ENCODE data around the gene PDE2A. TPM values are rescaled to one million over a fixed set of nuclear protein-coding genes. Genes with fewer than 3 reads are reported as not detected.
A peak's percentile ranks its signal among the peaks of the same experiment; 100 is the strongest.

PDE2A gene
- total and polyA plus RNA-seq, 2 donors from 2014 or later: 12.6 to 42.0 TPM

- H3K36me3 ChIP-seq (ENCODE audit: control insufficient read depth in 2 of 3, insufficient read depth in 3 of 3, low read length in 3 of 3): peaks cover 0 to 26% (median 17%) of the 10 kb centered on the region in 3 donors
- intact Hi-C loops (cut with DNase I): no loop called here
- FAIRE-seq: no peak
These were observed 38.0 kb upstream of the PDE2A start for GRCh38 chr11:72712168-72712751.

GRCh38 chr11:72711141-72711540 is 36.9 kb upstream of the PDE2A start:
- H3K9ac ChIP-seq (ENCODE audit: low read length in 3 of 3): no peak overlapping the region
- DNase-seq (peak in 1 of 5 donors; percentile 69), FAIRE-seq (no peak)
- no peak overlapping the region for H3K27ac ChIP-seq (ENCODE audit: low read depth in 2 of 2, low read length in 2 of 2)
- no peaks in the 10 kb centered on the region for H3K27me3 ChIP-seq (ENCODE audit: control insufficient read depth, insufficient read depth, low read length)
- no peak for TF ChIP-seq CTCF (IDR thresholded peaks at IDR 0.05; ENCODE audit: borderline replicate concordance, extremely low read depth, insufficient read depth)
- intact Hi-C loops (cut with DNase I): no loop called here
- H3K36me3 ChIP-seq (ENCODE audit: control insufficient read depth in 2 of 3, insufficient read depth in 3 of 3, low read length in 3 of 3): peaks cover 0 to 31% (median 24%) of the 10 kb centered on the region in 3 donors
- H3K4me3 ChIP-seq (ENCODE audit: low read length in 3 of 3): no peak overlapping the region
- H3K4me1 ChIP-seq (ENCODE audit: control insufficient read depth in 2 of 3, insufficient read depth in 2 of 3, low read depth in 1 of 3, low read length in 3 of 3): peaks cover 0 to 4% (median 0%) of the 10 kb centered on the region in 3 donors
- H3K9me3 ChIP-seq (ENCODE audit: control insufficient read depth in 2 of 3, insufficient read depth in 1 of 3, low read length in 3 of 3): no peaks in the 10 kb centered on the region

More at GRCh38 chr11:72712168-72712751, 38.0 kb upstream of the PDE2A start:
- Histone ChIP-seq H3K9me3 (ENCODE audit: control insufficient read depth in 2 of 3, insufficient read depth in 1 of 3, low read length in 3 of 3) (no peaks in the 10 kb centered on the region), H3K4me1 (ENCODE audit: control insufficient read depth in 2 of 3, insufficient read depth in 2 of 3, low read depth in 1 of 3, low read length in 3 of 3) (peaks cover 0 to 4% (median 0%) of the 10 kb centered on the region in 3 donors), H3K27me3 (ENCODE audit: control insufficient read depth, insufficient read depth, low read length) (no peaks in the 10 kb centered on the region), H3K27ac (ENCODE audit: low read depth in 2 of 2, low read length in 2 of 2) (peak overlapping the region in 1 of 2 donors; percentile 2), H3K4me3 (ENCODE audit: low read length in 3 of 3) (no peak overlapping the region), H3K9ac (ENCODE audit: low read length in 3 of 3) (no peak overlapping the region)
- TF ChIP-seq CTCF (IDR thresholded peaks at IDR 0.05; ENCODE audit: borderline replicate concordance, extremely low read depth, insufficient read depth): no peak
- peak in 4 of 5 donors; percentile 28 to 87 (median 64) for DNase-seq

GRCh38 chr11:72710278-72710677 is 36.1 kb upstream of the PDE2A start:
- Histone ChIP-seq H3K27me3 (ENCODE audit: control insufficient read depth, insufficient read depth, low read length) (no peaks in the 10 kb centered on the region), H3K4me3 (ENCODE audit: low read length in 3 of 3) (no peak overlapping the region), H3K4me1 (ENCODE audit: control insufficient read depth in 2 of 3, insufficient read depth in 2 of 3, low read depth in 1 of 3, low read length in 3 of 3) (peaks cover 0 to 4% (median 0%) of the 10 kb centered on the region in 3 donors), H3K27ac (ENCODE audit: low read depth in 2 of 2, low read length in 2 of 2) (no peak overlapping the region), H3K36me3 (ENCODE audit: control insufficient read depth in 2 of 3, insufficient read depth in 3 of 3, low read length in 3 of 3) (peaks cover 0 to 31% (median 29%) of the 10 kb centered on the region in 3 donors), H3K9me3 (ENCODE audit: control insufficient read depth in 2 of 3, insufficient read depth in 1 of 3, low read length in 3 of 3) (no peaks in the 10 kb centered on the region), H3K9ac (ENCODE audit: low read length in 3 of 3) (no peak overlapping the region)
- intact Hi-C loops (cut with DNase I): no loop called here
- TF ChIP-seq CTCF (IDR thresholded peaks at IDR 0.05; ENCODE audit: borderline replicate concordance, extremely low read depth, insufficient read depth): no peak
- DNase-seq (peak in 1 of 5 donors; percentile 68), FAIRE-seq (no peak)
